SK-N-SH (cell line): Measurements from ENCODE around the gene C17orf100. TPM values are rescaled to one million over a fixed set of nuclear protein-coding genes. Genes with fewer than 3 reads are reported as not detected.

Experiments
- CTCF ChIA-PET: fragments of 300-600, 350-600 bp; formaldehyde crosslinking; extraction: SDS; loops from one replicate; lab custom pipeline; 2021; lab: Yijun Ruan, JAX
- POLR2A ChIA-PET: fragments of 350-600 bp; sonication (Branson Sonifier 250); formaldehyde crosslinking; extraction: SDS; loops from one replicate; lab custom pipeline; 2020; ENCODE audit warnings: antibody characterized with exemption, inconsistent platforms; lab: Yijun Ruan, JAX
- DNase-seq: peaks from one replicate; pipeline ENCODE4 v3.0.0; 2012
- H2AFZ ChIP-seq: fragments of 200-600 bp; sonication (generic); 2 replicates; pipeline ENCODE4 v1.8.1; 2016; ENCODE audit warnings: antibody characterized with exemption, mild to moderate bottlenecking, low read depth
- H3F3A ChIP-seq: fragments of 200-600 bp; sonication (generic); replicated peaks from 2 replicates; pipeline ENCODE3; 2016; ENCODE audit warnings: antibody characterized with exemption, mild to moderate bottlenecking; ENCODE audit not compliant: insufficient read depth
- H3K27ac ChIP-seq, 2 experiments: fragments of 200-500 bp in 1 of 2; fragments of 200-600 bp in 1 of 2; sonication (Bioruptor generic) in 1 of 2; sonication (generic), shearing (Covaris generic) in 1 of 2; 2 replicates each; pipeline versions ENCODE4 v1.5.1 to v1.6.1; 2014 to 2016; ENCODE audit warnings: low read depth in 2 of 2, inconsistent platforms in 1 of 2, low read length in 1 of 2, mild to moderate bottlenecking in 1 of 2, mixed read lengths in 1 of 2
- H3K27me3 ChIP-seq: fragments of 200-600 bp; sonication (generic), shearing (Covaris generic); 2 replicates; pipeline ENCODE4 v1.6.1; 2016; ENCODE audit warnings: mixed run types; ENCODE audit not compliant: insufficient read depth
- H3K36me3 ChIP-seq, 2 experiments: fragments of 200-500 bp in 1 of 2; fragments of 200-600 bp in 1 of 2; sonication (Bioruptor generic) in 1 of 2; sonication (generic) in 1 of 2; replicated peaks in 1 of 2; 2 replicates each; pipeline versions ENCODE3 to v1.5.1; 2014 to 2016; ENCODE audit warnings: low read length in 1 of 2, mild to moderate bottlenecking in 1 of 2; ENCODE audit not compliant: insufficient read depth in 2 of 2, control insufficient read depth in 1 of 2
- H3K4me1 ChIP-seq, 2 experiments: fragments of 200-500 bp in 1 of 2; fragments of 200-600 bp in 1 of 2; sonication (Bioruptor generic) in 1 of 2; sonication (generic), shearing (Covaris generic) in 1 of 2; 2 replicates each; pipeline versions ENCODE4 v1.5.1 to v1.6.1; 2014 to 2016; ENCODE audit warnings: low read depth in 1 of 2, low read length in 1 of 2, mixed run types in 1 of 2; ENCODE audit not compliant: insufficient read depth in 2 of 2, control insufficient read depth in 1 of 2
- H3K4me2 ChIP-seq: fragments of 200-600 bp; sonication (generic), shearing (Covaris generic); 2 replicates; pipeline ENCODE4 v1.6.1; 2017; ENCODE audit warnings: mixed run types
- H3K4me3 ChIP-seq, 2 experiments: fragments of 200-500 bp in 1 of 2; fragments of 200-600 bp in 1 of 2; sonication (Bioruptor generic) in 1 of 2; sonication (generic), shearing (Covaris generic) in 1 of 2; 2 replicates each; pipeline versions ENCODE4 v1.5.1 to v1.8.1; 2014 to 2016; ENCODE audit warnings: low read depth in 2 of 2, inconsistent platforms in 1 of 2, low read length in 1 of 2, mild to moderate bottlenecking in 1 of 2, mixed read lengths in 1 of 2, moderate library complexity in 1 of 2
- H3K79me2 ChIP-seq: fragments of 200-600 bp; sonication (generic); 2 replicates; pipeline ENCODE4 v1.8.1; 2017; ENCODE audit warnings: mild to moderate bottlenecking; ENCODE audit not compliant: insufficient read depth
- H3K9ac ChIP-seq: fragments of 200-600 bp; sonication (generic); 2 replicates; pipeline ENCODE4 v1.6.1; 2017; ENCODE audit warnings: mixed run types
- H3K9me2 ChIP-seq: fragments of 200-600 bp; sonication (generic); 2 replicates; pipeline ENCODE4 v1.6.1; 2017; ENCODE audit warnings: mixed run types
- H3K9me3 ChIP-seq: fragments of 200-600 bp; sonication (generic); 2 replicates; pipeline ENCODE4 v1.6.1; 2017; ENCODE audit warnings: mixed run types, mild to moderate bottlenecking, moderate library complexity
- H4K20me1 ChIP-seq: fragments of 200-600 bp; sonication (generic); 2 replicates; pipeline ENCODE4 v1.6.1; 2017; ENCODE audit warnings: mild to moderate bottlenecking, mixed run types; ENCODE audit not compliant: insufficient read depth
- CHD2 ChIP-seq: fragments of 150-350 bp; IDR thresholded peaks from 2 replicates; pipeline ENCODE4 v1.6.1; 2018; ENCODE audit warnings: low read length; ENCODE audit not compliant: partially characterized antibody
- CTCF ChIP-seq: fragments of 200-600 bp; sonication (generic); IDR thresholded peaks from 2 replicates; pipeline ENCODE4 v1.6.1; 2017; ENCODE audit warnings: antibody characterized with exemption, mild to moderate bottlenecking, moderate library complexity
- ELF1 ChIP-seq: IDR thresholded peaks from 2 replicates; pipeline ENCODE4 v1.4.0; 2012
- EZH2phosphoT487 ChIP-seq: fragments of 200-600 bp; sonication (generic); IDR thresholded peaks from 2 replicates; pipeline ENCODE4 v1.6.1; 2017; ENCODE audit warnings: low read depth, mixed run types, mild to moderate bottlenecking, antibody characterized with exemption, moderate library complexity, borderline replicate concordance
- FOSL2 ChIP-seq: IDR thresholded peaks from 2 replicates; pipeline ENCODE4 v1.4.0; 2012; ENCODE audit warnings: low read depth, mild to moderate bottlenecking, moderate library complexity, borderline replicate concordance
- GABPA ChIP-seq: IDR thresholded peaks from 2 replicates; pipeline ENCODE4 v1.4.0; 2012; ENCODE audit warnings: low read depth, mild to moderate bottlenecking
- GATA2 ChIP-seq: sonication (generic); formaldehyde crosslinking; IDR thresholded peaks from 2 replicates; pipeline ENCODE4 v1.5.0; 2020; ENCODE audit warnings: mild to moderate bottlenecking, missing genetic modification reagents
- IRF3 ChIP-seq: fragments of 150-350 bp; IDR thresholded peaks from 2 replicates; pipeline ENCODE4 v1.6.1; 2016; ENCODE audit warnings: mild to moderate bottlenecking, low read depth, low read length
- MEF2A ChIP-seq: IDR thresholded peaks from 2 replicates; pipeline ENCODE4 v1.4.0; 2012; ENCODE audit warnings: low read depth, borderline replicate concordance
- NFIC ChIP-seq: IDR thresholded peaks from 2 replicates; pipeline ENCODE4 v1.4.0; 2012; ENCODE audit warnings: borderline replicate concordance
- NRF1 ChIP-seq: IDR thresholded peaks from 2 replicates; pipeline ENCODE4 v1.6.1; 2012; ENCODE audit warnings: low read depth, mild to moderate bottlenecking, low read length
- PBX3 ChIP-seq: IDR thresholded peaks from 2 replicates; pipeline ENCODE4; 2012
- POLR2AphosphoS5 ChIP-seq: IDR thresholded peaks from 2 replicates; pipeline ENCODE4 v1.6.1; 2012; ENCODE audit warnings: low read depth, low read length
- RAD21 ChIP-seq: IDR thresholded peaks from 2 replicates; pipeline ENCODE4 v1.6.1; 2012; ENCODE audit warnings: mild to moderate bottlenecking, low read length
- RCOR1 ChIP-seq: fragments of 150-350 bp; IDR thresholded peaks from 2 replicates; pipeline ENCODE4 v1.6.1; 2017; ENCODE audit warnings: antibody characterized with exemption, low read length
- RFX5 ChIP-seq: IDR thresholded peaks from 2 replicates; pipeline ENCODE4 v1.6.1; 2012; ENCODE audit warnings: mild to moderate bottlenecking, improper control_type of control experiment, low read length
- RXRA ChIP-seq: IDR thresholded peaks from 2 replicates; pipeline ENCODE4 v1.4.0; 2012; ENCODE audit warnings: low read depth, mild to moderate bottlenecking, borderline replicate concordance
- SMC3 ChIP-seq: IDR thresholded peaks from 2 replicates; pipeline ENCODE4 v1.6.1; 2012; ENCODE audit warnings: low read depth, low read length, improper control_type of control experiment
- TAF1 ChIP-seq: IDR thresholded peaks from 2 replicates; pipeline ENCODE4 v1.6.1; 2012; ENCODE audit warnings: low read depth, mild to moderate bottlenecking, low read length, moderate library complexity, borderline replicate concordance
- TCF12 ChIP-seq: IDR thresholded peaks from 2 replicates; pipeline ENCODE4 v1.4.0; 2012
- TEAD4 ChIP-seq: IDR thresholded peaks from 2 replicates; pipeline ENCODE4 v1.4.0; 2012; ENCODE audit warnings: mild to moderate bottlenecking, borderline replicate concordance; ENCODE audit not compliant: insufficient read depth
- USF1 ChIP-seq: IDR thresholded peaks from 2 replicates; pipeline ENCODE4 v1.4.0; 2012; ENCODE audit warnings: low read depth, borderline replicate concordance
- USF2 ChIP-seq: fragments of 150-350 bp; IDR thresholded peaks from 2 replicates; pipeline ENCODE4 v1.6.1; 2017; ENCODE audit warnings: antibody characterized with exemption, low read length, low read depth, borderline replicate concordance
- YY1 ChIP-seq: IDR thresholded peaks from 2 replicates; pipeline ENCODE4 v1.4.0; 2012; ENCODE audit warnings: low read depth, mild to moderate bottlenecking
- WGBS: methylation state at CpG from one replicate; pipeline ENCODE4 v1.1.6; 2017; ENCODE audit warnings: low lambda C conversion rate; 5-methylcytosine and 5-hydroxymethylcytosine counted together
- polyA plus RNA-seq, 3 experiments: library from polyadenylated mRNA; depleted of rRNA; stranded (reverse); fragments of >200 nt; gene quantifications; 2 replicates each; pipeline ENCODE4 v1.2.3, GENCODE V29; 2012

Gene C17orf100
- polyA plus RNA-seq, 1 of the 3 experiments (the other 2 are of a cell fraction), result 2.6 TPM

- Histone ChIP-seq H4K20me1 (peaks cover 3% of the 10 kb centered on the region; the same call in 1 of the 2 replicates), H3K4me2 (peak within 1 kb of the TSS; percentile 87), H3K4me1 (peaks cover 9 to 14% of the 10 kb centered on the region in 2 experiments; a peak in 2 of 4 replicates), H3K36me3 (peaks cover 32 to 37% of the 10 kb centered on the region in 2 experiments), H3F3A (peaks cover 26% of the 10 kb centered on the region), H3K79me2 (peaks cover 62% of the 10 kb centered on the region), H3K4me3 (peak within 1 kb of the TSS; percentile 89 to 93), H2AFZ (peak within 1 kb of the TSS; percentile 94), H3K27ac (peak within 1 kb of the TSS; percentile 90 to 100), H3K9ac (peak within 1 kb of the TSS; percentile 87), H3K9me2 (no peaks in the 10 kb centered on the region), H3K27me3 (no peaks in the 10 kb centered on the region), H3K9me3 (no peaks in the 10 kb centered on the region)
- POLR2A ChIA-PET, result no interaction called here
- CTCF ChIA-PET, result interaction anchor here (0.6 to 2.0 kb wide), 4 partner anchors 9 to 170 kb away, joined by 3 to 4 read pairs (median 4); partner anchors contain the start of genes C17orf100 and MED31
- peak; percentile 91 for DNase-seq
- 1% methylated on average over 27 of the region's 52 CpGs for WGBS
- no peak for TF ChIP-seq FOSL2
- no peak for TF ChIP-seq YY1
- no peak for TF ChIP-seq CTCF
- peak; percentile 83 for TF ChIP-seq TAF1
- no peak for TF ChIP-seq RCOR1
- no peak for TF ChIP-seq IRF3
- TF ChIP-seq NFIC, result no peak
- no peak for TF ChIP-seq GATA2 (CRISPR knock-in tag)
- TF ChIP-seq TEAD4, result no peak
- TF ChIP-seq NRF1, result peak; percentile 16; the same call in 1 of the 2 replicates
- peak; percentile 96 for TF ChIP-seq ELF1
- TF ChIP-seq GABPA, result peak; percentile 77
- no peak; the same call in 1 of the 2 replicates for TF ChIP-seq TCF12
- TF ChIP-seq RAD21, result no peak
- TF ChIP-seq POLR2AphosphoS5, result peak; percentile 95
- no peak for TF ChIP-seq CHD2
- 0 out of 2 replicates have a peak, but pooled peaks have one; percentile 40 for TF ChIP-seq RFX5
- TF ChIP-seq SMC3, result no peak
- no peak for TF ChIP-seq PBX3
- no peak for TF ChIP-seq MEF2A
- TF ChIP-seq EZH2phosphoT487, result no peak
- no peak for TF ChIP-seq USF2
- no peak for TF ChIP-seq RXRA
- TF ChIP-seq USF1, result no peak
These were observed 10.9 kb upstream of the C17orf100 start, which contains the start of the genes KIAA0753 and TXNDC17 for GRCh38 chr17:6640536-6641246. KIAA0753 (minus strand) TSS chr17:6640711; CDS start chr17:6635103, 5,608 bp downstream. TXNDC17 (plus strand) TSS chr17:6641060; CDS start chr17:6641083, 23 bp downstream.
